HepG2 (cell line): ENCODE data around the gene APOC1. TPM values are rescaled to one million over a fixed set of nuclear protein-coding genes. Genes with fewer than 3 reads are reported as not detected.

Experiments used
- ATF6 ChIP-seq: sonication (generic); formaldehyde crosslinking; conservative IDR thresholded peaks from 2 replicates; pipeline ENCODE4 v1.4.0; 2020; ENCODE audit warnings: missing genetic modification reagents
- CEBPZ ChIP-seq: IDR thresholded peaks from 2 replicates; pipeline ENCODE4 v1.6.1; 2012; ENCODE audit warnings: low read length, improper control_type of control experiment
- JUND ChIP-seq: sonication (generic); formaldehyde crosslinking; IDR thresholded peaks from 2 replicates; pipeline ENCODE4 v1.8.0; 2022; ENCODE audit warnings: mild to moderate bottlenecking, missing genetic modification reagents
- KAT8 ChIP-seq: IDR thresholded peaks from 2 replicates; pipeline ENCODE4 v1.6.1; 2016; ENCODE audit warnings: missing genetic modification reagents, missing compliant biosample characterization
- KDM5B ChIP-seq: sonication (generic); formaldehyde crosslinking; IDR thresholded peaks from 2 replicates; pipeline ENCODE4 v1.4.0; 2020; ENCODE audit warnings: missing genetic modification reagents, mild to moderate bottlenecking, borderline replicate concordance
- LBX2 ChIP-seq: sonication (generic); formaldehyde crosslinking; IDR thresholded peaks from 2 replicates; pipeline ENCODE4 v1.5.0; 2020; ENCODE audit warnings: missing genetic modification reagents, mild to moderate bottlenecking, borderline replicate concordance
- NFIC ChIP-seq: IDR thresholded peaks from 2 replicates; pipeline ENCODE4 v1.6.1; 2012; ENCODE audit warnings: mild to moderate bottlenecking, low read length, inconsistent platforms
- NPAS2 ChIP-seq: sonication (generic); formaldehyde crosslinking; IDR thresholded peaks from 2 replicates; pipeline ENCODE4 v1.8.0; 2022; ENCODE audit warnings: mild to moderate bottlenecking, missing genetic modification reagents, borderline replicate concordance
- RBM39 ChIP-seq: fragments of 200-400 bp; formaldehyde crosslinking; IDR thresholded peaks from one replicate; pipeline ENCODE4 v1.6.1; 2018; ENCODE audit warnings: antibody characterized with exemption, mild to moderate bottlenecking, low read depth, low read length; ENCODE audit not compliant: poor library complexity, severe bottlenecking
- RCOR2 ChIP-seq: IDR thresholded peaks from 2 replicates; pipeline ENCODE4 v1.6.1; 2016; ENCODE audit warnings: missing biosample characterization, missing genetic modification reagents
- TFE3 ChIP-seq: IDR thresholded peaks from 2 replicates; pipeline ENCODE4 v1.6.1; 2016
- TRIM22 ChIP-seq: fragments of 450-650 bp; IDR thresholded peaks from 2 replicates; pipeline ENCODE4 v1.6.1; 2017
- ZBTB20 ChIP-seq: sonication (generic); formaldehyde crosslinking; IDR thresholded peaks from 2 replicates; pipeline ENCODE4 v1.8.1; 2023; ENCODE audit warnings: missing genetic modification reagents, low read depth, mild to moderate bottlenecking, borderline replicate concordance
- ZNF160 ChIP-seq: sonication (generic); formaldehyde crosslinking; IDR thresholded peaks from 2 replicates; pipeline ENCODE4 v1.8.0; 2022; ENCODE audit warnings: mild to moderate bottlenecking, inconsistent platforms, missing genetic modification reagents
- ZNF232 ChIP-seq: sonication (generic); formaldehyde crosslinking; IDR thresholded peaks from 2 replicates; pipeline ENCODE4 v1.4.0; 2020; ENCODE audit warnings: missing genetic modification reagents, borderline replicate concordance
- ZNF607 ChIP-seq: sonication (generic); formaldehyde crosslinking; IDR thresholded peaks from 2 replicates; pipeline ENCODE4 v1.5.1; 2020; ENCODE audit warnings: missing genetic modification reagents, mild to moderate bottlenecking, borderline replicate concordance
- ZNF670 ChIP-seq: sonication (generic); formaldehyde crosslinking; IDR thresholded peaks from 2 replicates; pipeline ENCODE4 v1.8.0; 2022; ENCODE audit warnings: mild to moderate bottlenecking, missing genetic modification reagents, borderline replicate concordance
- ZNF720 ChIP-seq: sonication (generic); formaldehyde crosslinking; IDR thresholded peaks from 2 replicates; pipeline ENCODE4 v1.4.0; 2020; ENCODE audit warnings: missing genetic modification reagents
- ZSCAN31 ChIP-seq: sonication (generic); formaldehyde crosslinking; IDR thresholded peaks from 2 replicates; pipeline ENCODE4 v1.5.0; 2020; ENCODE audit warnings: low read depth, mild to moderate bottlenecking, missing genetic modification reagents
- ZZZ3 ChIP-seq: sonication (generic); formaldehyde crosslinking; IDR thresholded peaks from 2 replicates; pipeline ENCODE4 v1.4.0; 2020; ENCODE audit warnings: missing genetic modification reagents, mild to moderate bottlenecking, borderline replicate concordance
- polyA plus RNA-seq, 8 experiments: library from polyadenylated mRNA; depleted of rRNA in 3 of 8; stranded (reverse) in 7 of 8; unstranded in 1 of 8; fragments of >200 nt; fragmentation: Illumina TruSeq in 4 of 8; extraction: Trizol in 4 of 8; gene quantifications; 2 replicates each; pipeline versions ENCODE4 v1.2.1 to v1.2.3, GENCODE V29; 2011 to 2016; ENCODE audit warnings: low read depth in 4 of 8, missing spikeins in 1 of 8, mixed read lengths in 1 of 8; ENCODE audit not compliant: insufficient read depth in 1 of 8
- total RNA-seq, 5 experiments: library from RNA; depleted of rRNA; stranded (reverse); fragments of >200 nt; fragmentation: Illumina TruSeq; extraction: Trizol; gene quantifications; 2 replicates each; pipeline ENCODE4 v1.2.3, GENCODE V29; 2016; ENCODE audit warnings: low read depth in 1 of 5

APOC1 gene
- total and polyA plus RNA-seq, 2 of the 13 experiments (the other 11 are each of a cell fraction or from before 2014, with no cell fraction given): 600 to 1,235 TPM

GRCh38 chr19:44891016-44891882 is 23.2 kb upstream of the APOC1 start, which contains the start of gene TOMM40 (continued):
- no peak for TF ChIP-seq ATF6 (CRISPR knock-in tag)
- no peak for TF ChIP-seq ZNF670
- TF ChIP-seq ZNF720 (CRISPR knock-in tag): no peak
- no peak for TF ChIP-seq NFIC
- peak; percentile 75 for TF ChIP-seq CEBPZ
- no peak for TF ChIP-seq ZNF607
- TF ChIP-seq TRIM22: no peak
- TF ChIP-seq NPAS2 (CRISPR knock-in tag): no peak
- TF ChIP-seq ZZZ3: no peak
- no peak for TF ChIP-seq ZNF160
- TF ChIP-seq ZBTB20 (CRISPR knock-in tag): 0 out of 2 replicates have a peak, but pooled peaks have one; percentile 12
- no peak; the same call in 1 of the 2 replicates for TF ChIP-seq ZSCAN31 (CRISPR knock-in tag)
- no peak for TF ChIP-seq TFE3
- TF ChIP-seq KAT8 (CRISPR knock-in tag): no peak
- no peak for TF ChIP-seq LBX2
- TF ChIP-seq RCOR2: no peak
- no peak for TF ChIP-seq JUND (CRISPR knock-in tag)
- no peak; the same call in 1 of the 2 replicates for TF ChIP-seq KDM5B (CRISPR knock-in tag)
- TF ChIP-seq RBM39: no peak
- no peak for TF ChIP-seq ZNF232 (CRISPR knock-in tag)
